DMS 273 (cell line): Measurements from ENCODE around the gene SLC43A3.

Experiments used
- DNase-seq: peaks from one replicate; lab custom pipeline; 2025; ENCODE audit not compliant: unreplicated experiment; lab: John Stamatoyannopoulos, UW

The SLC43A3 gene

GRCh38 chr11:57430952-57431351, 4.0 kb upstream of the SLC43A3 start:
- DNase-seq = peak; percentile 6

GRCh38 chr11:57429946-57430345, 3.0 kb upstream of the SLC43A3 start:
- no peak for DNase-seq

DNA sequence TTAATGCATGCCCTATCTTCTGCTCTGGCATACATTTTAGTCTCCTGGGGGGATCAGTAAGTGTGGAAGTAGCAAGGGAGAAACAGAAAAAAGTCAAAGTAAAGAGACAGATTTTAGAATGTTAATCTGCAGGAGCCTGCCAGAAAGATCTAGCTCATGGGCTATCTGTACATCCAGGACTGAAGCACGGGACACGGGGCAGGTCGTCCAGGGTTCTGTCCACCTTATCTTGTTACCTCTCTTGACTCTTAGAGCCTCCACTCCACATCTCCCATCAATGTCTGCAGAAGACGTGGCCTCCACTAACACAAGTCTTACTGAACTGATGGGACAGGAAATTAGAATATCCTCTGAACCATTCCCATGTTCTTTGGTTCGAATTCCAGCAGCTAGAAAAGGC, 1.7 kb upstream of the SLC43A3 start:
- DNase-seq = no peak

GRCh38 chr11:57427727-57428082, 784 bp upstream of the SLC43A3 start:
- DNase-seq = no peak

DNA sequence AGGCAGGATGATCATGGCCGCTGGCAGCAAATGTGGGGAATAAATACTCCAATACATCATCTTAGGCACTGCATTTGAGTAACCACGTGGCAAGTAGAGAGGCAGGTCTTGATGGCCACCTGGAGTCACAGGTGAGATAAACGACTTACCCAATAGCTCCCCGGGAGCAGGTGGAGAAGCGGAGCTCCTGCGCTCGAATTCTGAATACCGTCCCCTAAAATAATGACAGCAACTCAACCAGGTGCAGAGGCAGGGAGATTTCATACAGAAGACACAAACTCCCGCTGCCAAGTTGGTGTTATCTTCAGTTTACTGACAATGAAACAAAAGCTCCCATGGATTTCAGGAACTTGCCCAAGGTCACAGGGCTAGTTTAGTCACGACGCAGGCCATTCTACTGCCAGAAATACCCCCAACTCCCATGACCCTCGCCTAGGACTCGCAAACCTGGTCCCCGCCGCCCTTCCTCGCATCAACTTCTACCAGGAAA, 437 bp downstream of the SLC43A3 start:
- DNase-seq = peak; percentile 45

DNA sequence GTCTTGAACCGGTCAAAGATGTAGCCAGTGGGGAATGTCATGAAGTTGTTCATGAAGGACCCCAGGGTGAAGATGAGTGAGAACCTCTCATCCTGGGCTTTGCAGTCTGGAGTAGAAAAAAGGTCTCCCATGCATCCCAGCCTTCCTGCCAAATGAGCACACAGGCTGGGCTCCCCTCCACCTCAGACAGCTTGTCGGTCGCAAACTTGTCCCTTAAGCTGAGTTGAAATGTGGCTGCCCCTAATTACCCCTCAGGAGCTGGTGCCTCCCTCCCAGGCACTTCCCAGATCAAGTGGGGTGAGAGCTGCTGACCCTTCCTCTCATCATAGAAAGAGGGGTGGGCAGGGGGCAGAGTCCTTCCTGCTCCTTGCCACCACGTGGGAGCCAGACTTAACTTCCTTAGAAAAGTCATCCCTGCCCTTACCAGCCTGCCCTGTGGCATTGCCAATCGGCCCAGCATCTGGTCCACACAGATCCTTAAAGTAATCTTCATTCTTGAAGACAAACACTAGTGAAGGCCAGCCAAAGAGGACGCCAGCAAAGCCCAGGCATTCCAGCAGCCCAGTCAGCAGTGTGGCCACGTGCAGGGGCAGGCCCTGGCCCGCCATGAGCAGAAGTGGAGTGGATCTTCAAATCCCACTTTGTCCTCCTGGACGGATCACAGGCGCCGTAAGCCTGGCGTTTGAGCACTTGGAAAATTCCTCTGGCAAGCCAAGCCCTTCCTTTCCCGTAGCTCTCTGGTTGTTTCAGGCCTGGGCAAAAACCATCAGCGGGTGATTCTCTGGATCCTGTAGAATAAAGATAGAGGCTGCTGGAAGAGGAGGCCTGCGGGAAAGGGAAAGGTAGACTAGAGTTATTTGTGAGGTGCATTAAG, 1.1 kb downstream of the SLC43A3 start:
- DNase-seq = no peak

- DNase-seq = no peak
These were observed 1.9 kb downstream of the SLC43A3 start for GRCh38 chr11:57424792-57425564.

GRCh38 chr11:57424137-57424791, 2.7 kb downstream of the SLC43A3 start:
- no peak for DNase-seq

DNA sequence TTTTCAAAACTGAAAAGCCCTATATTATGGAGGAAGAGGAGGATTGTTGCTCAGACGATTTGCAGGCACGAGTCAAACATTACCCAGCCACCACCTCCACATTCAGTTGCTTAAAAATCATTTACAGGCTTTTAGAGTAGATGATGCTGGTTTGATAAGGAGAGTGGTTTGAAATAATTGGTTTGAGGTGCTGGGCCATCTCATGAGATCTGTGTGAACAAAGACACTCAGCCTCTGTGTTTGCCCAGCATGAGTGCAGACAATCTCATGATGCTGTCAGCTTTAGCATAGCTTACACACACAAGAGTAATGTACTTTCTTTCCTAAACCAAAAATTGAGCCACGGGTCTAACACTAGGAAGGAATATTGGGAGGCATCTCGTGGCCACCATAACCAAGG, 4.3 kb downstream of the SLC43A3 start:
- DNase-seq = no peak

DNA sequence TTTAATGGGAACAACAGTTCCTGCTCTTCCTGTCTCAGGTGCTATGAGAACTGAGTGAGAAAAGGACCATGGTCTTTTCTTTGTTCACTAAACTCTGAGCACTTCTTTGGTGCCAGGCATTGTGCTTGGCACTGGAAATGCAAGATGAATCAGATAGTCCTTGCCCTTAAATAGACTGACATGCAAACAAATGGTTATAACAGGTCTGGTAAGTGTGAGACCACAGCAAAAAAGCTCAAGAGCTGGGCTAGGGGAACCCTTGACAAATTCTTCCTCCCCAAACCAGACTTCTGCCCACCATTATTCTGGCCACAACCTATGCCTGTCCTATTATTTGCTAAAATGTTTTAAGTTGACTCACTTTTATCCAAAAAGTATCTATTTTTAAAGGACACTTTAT, 5.1 kb downstream of the SLC43A3 start:
- no peak for DNase-seq

- no peak for DNase-seq
These were observed 5.9 kb downstream of the SLC43A3 start for GRCh38 chr11:57421066-57421465.

GRCh38 chr11:57419146-57419545, 7.8 kb downstream of the SLC43A3 start:
- no peak for DNase-seq

DNA sequence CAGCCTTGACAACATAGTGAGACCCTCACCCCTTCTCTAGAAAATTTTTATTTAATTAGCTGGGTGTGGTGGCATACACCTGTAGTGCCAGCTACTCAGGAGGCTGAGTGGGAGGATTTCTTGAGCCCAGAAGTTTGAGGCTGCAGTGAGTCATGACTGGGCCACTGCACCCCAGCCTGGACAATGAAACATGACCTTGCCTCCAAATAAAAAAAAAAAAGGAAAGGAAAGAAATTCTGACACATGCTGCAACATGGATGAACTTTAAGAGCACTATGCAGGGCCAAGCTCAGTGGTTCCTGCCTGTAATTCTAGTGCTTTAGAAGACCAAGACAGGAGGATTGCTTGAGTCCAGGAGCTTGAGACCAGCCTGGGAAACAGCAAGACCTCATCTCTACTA, 8.8 kb downstream of the SLC43A3 start:
- DNase-seq = no peak

GRCh38 chr11:57417056-57417455, 9.9 kb downstream of the SLC43A3 start:
- no peak for DNase-seq

GRCh38 chr11:57416436-57416835, 10.5 kb downstream of the SLC43A3 start:
- DNase-seq = no peak

DNA sequence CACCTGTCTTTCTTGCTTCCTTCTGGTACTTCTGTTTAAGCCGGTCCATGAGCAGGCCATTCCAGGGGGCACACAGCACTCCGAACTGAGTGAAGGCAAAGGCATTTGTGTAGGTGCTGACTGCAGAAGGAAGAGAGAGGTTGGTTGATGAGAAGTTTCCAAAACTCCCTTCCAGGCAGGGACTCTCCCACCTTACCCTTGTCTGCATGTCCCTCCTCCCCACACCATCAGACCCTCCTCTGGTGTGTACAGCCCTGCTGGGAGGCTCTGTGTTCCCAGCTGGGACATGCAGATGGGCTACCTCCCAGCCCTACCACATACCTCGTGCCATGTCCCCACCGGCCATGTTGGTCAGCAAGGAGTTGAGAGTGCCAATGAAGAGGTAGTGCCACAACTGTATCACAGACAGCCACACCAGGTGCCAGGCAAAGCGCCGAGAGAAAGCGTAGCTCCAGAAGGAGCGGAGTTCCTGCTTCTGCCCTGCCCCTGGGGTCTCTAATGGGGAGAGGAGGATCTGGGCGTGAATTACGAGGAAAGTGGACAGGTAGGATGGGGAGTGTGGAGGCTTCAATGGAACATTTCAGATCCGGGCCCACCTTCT, 12.2 kb downstream of the SLC43A3 start:
- DNase-seq = no peak

- DNase-seq = no peak
These were observed 13.2 kb downstream of the SLC43A3 start for GRCh38 chr11:57413681-57414080.

DNA sequence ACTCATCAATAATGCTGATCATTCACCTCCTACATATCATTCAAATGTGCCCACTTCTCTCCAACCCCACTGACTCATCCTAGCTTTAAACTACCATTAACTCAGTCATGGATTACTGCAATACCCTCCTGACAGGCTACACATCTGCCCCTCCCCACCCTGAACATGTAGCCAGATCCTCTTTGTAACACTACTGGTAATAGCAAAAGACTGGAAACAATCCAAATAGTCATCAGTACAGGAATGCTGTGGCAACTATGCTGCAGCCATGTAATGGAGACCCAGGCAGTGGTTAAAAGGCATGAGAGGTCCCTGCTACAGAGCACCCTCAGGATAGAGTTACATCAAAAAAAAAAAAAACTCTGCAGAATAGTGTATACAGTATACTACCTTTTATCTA, 16.6 kb downstream of the SLC43A3 start:
- no peak for DNase-seq

DNA sequence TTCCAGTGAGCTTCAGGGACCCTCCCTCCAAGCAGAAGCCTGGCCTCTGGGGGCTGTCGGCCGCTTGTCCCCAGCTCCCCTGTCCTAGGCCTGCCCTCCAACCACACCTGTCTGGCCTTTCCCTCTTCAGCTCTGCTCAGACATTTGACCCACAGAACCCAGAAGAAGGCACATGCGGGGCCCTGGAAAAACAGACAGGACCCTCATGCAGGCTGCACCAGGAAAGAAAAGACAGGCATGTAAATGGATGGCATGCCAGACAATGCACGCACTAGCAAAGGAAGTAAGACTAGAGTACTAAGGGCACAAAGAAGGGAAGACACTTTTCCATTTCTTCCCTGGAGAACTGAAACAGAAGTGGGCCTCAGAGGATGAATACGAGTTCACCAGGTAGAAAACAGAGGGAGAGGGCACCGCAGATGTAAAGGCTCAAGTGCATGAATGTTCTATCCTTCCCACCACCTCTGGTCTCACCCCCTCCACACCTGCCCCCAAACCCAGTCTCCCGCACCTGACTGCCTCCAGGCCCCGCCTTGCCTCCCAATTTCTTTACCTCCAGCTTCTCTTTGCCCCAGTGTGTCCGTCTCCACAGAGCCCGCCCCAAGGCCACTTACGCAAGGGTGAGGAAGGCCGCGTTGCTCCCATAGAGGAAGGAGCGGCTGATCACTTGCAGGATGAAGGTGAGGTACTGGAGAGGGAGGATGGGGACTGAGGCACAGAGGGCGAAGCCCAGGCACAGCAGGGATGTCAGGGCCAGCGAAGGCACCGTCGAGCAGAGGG, 17.4 kb downstream of the SLC43A3 start:
- no peak for DNase-seq

DNA sequence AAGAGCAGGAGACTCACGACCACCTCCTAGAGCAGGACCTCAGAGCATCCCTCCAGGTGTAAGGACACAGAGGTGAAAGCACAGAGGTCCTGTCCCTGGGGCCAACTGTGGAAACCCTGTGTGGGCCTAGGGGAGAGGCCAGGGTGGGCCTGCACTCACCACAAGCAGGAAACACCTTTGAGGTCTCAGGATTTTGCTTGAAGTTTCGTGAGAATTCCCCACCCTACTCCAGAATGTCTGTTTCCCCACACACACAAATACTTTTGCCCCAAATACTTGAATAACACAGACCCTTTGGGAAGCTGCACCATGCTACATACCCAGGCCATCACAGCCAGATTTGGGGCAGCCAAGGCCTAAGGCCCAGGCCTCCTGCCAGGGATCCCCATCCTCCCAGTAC, 18.1 kb downstream of the SLC43A3 start:
- DNase-seq = no peak
